Measurements from ENCODE around the gene DAP.

The DAP gene

DNA sequence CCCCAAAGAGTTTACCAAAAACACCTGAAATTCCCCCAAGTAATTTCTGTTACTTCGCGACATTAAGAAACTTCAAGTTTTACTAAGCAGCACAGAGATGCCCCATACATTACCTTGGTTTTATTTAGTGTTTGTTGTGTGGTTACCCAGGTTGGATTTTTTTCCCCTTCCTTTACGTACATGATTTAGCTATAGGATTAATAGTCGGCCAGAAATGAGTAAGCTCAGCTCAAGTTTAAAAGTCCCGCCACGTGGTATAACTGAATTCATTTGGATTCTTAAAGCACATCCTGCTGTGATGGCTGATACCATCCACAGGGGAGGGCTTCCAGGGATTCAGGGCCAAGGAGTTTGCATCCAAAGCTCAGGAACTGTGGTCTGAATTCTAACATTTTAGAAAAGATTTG lies 75.9 kb downstream of the DAP start:
- Mint-ChIP-seq H3K27ac (no peak overlapping the region), H3K27me3 (ENCODE audit: low read depth) (no peaks in the 10 kb centered on the region), H3K4me3 (no peak overlapping the region), H3K9me3 (peaks cover 15% of the 10 kb centered on the region), H3K36me3 (ENCODE audit: low read depth) (peaks cover 60% of the 10 kb centered on the region), H3K4me1 (no peaks in the 10 kb centered on the region)
- TF ChIP-seq, protein P1, sequence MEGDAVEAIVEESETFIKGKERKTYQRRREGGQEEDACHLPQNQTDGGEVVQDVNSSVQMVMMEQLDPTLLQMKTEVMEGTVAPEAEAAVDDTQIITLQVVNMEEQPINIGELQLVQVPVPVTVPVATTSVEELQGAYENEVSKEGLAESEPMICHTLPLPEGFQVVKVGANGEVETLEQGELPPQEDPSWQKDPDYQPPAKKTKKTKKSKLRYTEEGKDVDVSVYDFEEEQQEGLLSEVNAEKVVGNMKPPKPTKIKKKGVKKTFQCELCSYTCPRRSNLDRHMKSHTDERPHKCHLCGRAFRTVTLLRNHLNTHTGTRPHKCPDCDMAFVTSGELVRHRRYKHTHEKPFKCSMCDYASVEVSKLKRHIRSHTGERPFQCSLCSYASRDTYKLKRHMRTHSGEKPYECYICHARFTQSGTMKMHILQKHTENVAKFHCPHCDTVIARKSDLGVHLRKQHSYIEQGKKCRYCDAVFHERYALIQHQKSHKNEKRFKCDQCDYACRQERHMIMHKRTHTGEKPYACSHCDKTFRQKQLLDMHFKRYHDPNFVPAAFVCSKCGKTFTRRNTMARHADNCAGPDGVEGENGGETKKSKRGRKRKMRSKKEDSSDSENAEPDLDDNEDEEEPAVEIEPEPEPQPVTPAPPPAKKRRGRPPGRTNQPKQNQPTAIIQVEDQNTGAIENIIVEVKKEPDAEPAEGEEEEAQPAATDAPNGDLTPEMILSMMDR (IDR thresholded peaks at IDR 0.05; ENCODE audit: unreplicated experiment in 3 of 3) = no peak

DNA sequence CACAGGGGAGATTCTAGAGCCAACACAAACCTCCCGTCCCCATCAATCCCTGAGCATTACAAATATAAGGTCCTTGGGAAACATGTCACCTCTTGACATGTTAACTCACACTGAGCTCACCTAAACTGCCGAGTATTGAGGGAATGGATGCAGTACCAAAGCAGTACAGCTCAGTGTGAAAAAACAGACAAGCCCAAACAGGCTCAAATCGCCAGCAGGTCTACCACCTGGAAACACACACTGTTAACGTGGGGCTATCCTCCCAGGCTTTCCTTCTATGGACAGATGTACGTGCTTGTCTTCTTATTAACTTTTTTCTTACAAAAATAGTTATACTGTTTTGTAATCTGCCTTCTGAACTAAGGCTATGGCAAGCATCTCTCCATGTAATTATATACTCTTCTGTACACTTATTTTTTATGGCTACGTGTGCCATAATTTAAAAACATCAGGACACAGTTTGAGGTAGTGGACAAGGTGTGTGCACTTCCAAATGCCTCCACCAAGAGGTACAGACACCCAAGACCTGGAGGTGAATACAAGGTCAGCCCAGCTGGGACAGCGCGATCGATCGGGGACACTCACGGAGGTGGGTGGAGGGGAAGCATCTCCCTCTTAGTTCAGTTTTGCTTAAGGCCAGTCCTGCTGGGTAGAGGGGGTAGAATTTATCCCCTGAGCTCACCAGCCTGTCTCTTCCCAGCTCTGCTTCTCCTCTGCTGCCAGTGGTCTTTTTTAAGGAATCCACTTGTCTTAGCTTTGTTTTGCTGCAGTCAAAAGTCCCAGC lies 76.5 kb downstream of the DAP start:
- H3K27ac Mint-ChIP-seq = no peak overlapping the region
- H3K4me3 Mint-ChIP-seq = no peak overlapping the region
- TF ChIP-seq, protein P1 (IDR thresholded peaks at IDR 0.05; ENCODE audit: unreplicated experiment in 3 of 3) = no peak
- peaks cover 15% of the 10 kb centered on the region for H3K9me3 Mint-ChIP-seq
- H3K36me3 Mint-ChIP-seq (ENCODE audit: low read depth) = peaks cover 63% of the 10 kb centered on the region
- no peaks in the 10 kb centered on the region for H3K4me1 Mint-ChIP-seq
- H3K27me3 Mint-ChIP-seq (ENCODE audit: low read depth) = no peaks in the 10 kb centered on the region

GRCh38 chr5:10682801-10683525 lies 78.1 kb downstream of the DAP start:
- Mint-ChIP-seq H3K4me1 (no peaks in the 10 kb centered on the region), H3K36me3 (ENCODE audit: low read depth) (peaks cover 59% of the 10 kb centered on the region), H3K9me3 (peaks cover 15% of the 10 kb centered on the region), H3K27ac (no peak overlapping the region), H3K4me3 (no peak overlapping the region), H3K27me3 (ENCODE audit: low read depth) (no peaks in the 10 kb centered on the region)
- TF ChIP-seq, protein P1 (IDR thresholded peaks at IDR 0.05; ENCODE audit: unreplicated experiment in 3 of 3) = no peak

DNA sequence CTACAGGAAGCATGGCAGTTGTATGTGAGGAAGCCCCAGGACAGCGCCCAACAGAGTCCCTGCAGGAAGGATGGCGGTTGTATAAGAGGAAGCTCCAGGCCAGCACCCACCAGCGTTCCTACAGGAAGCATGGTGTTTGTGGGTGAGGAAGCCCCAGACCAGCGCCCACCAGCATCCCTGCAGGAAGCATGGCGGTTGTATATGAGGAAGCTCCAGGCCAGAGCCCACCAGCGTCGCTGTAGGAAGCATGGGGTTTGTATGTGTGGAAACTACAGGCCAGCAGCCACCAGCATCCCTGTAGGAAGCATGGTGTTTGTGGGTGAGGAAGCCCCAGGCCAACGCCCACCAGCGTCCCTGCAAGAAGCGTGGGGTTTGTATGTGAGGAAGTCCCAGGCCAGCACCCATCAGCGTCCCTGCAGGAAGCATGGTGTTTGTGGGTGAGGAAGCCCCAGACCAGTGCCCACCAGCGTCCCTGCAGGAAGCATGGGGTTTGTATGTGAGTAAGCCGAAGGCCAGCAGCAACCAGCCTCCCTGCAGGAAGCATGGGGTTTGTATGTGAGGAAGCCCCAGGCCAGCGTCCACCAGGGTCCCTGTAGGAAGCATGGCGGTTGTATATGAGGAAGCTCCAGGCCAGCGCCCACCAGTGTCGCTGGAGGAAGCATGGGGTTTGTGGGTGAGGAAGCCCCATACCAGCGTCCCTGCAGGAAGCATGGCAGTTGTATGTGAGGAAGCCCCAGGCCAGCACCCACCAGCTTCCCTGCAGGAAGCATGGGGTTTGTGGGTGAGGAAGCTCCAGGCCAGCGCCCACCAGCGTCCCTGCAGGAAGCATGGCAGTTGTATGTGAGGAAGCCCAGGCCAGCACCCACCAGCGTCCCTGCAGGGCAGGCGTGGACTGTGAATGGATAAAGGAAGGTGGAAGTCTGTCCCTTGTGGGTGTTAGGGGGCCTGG lies 79.0 kb downstream of the DAP start:
- no peaks in the 10 kb centered on the region for H3K4me1 Mint-ChIP-seq
- H3K36me3 Mint-ChIP-seq (ENCODE audit: low read depth) = peaks cover 61% of the 10 kb centered on the region
- no peak overlapping the region for H3K27ac Mint-ChIP-seq
- H3K4me3 Mint-ChIP-seq = no peak overlapping the region
- H3K27me3 Mint-ChIP-seq (ENCODE audit: low read depth) = no peaks in the 10 kb centered on the region
- TF ChIP-seq, protein P1 (IDR thresholded peaks at IDR 0.05; ENCODE audit: unreplicated experiment in 3 of 3) = no peak
- H3K9me3 Mint-ChIP-seq = peaks cover 11% of the 10 kb centered on the region

- H3K4me3 Mint-ChIP-seq = no peak overlapping the region
- TF ChIP-seq, protein P1 (IDR thresholded peaks at IDR 0.05; ENCODE audit: unreplicated experiment in 3 of 3) = no peak
- H3K9me3 Mint-ChIP-seq = peaks cover under 1% of the 10 kb centered on the region
- H3K27ac Mint-ChIP-seq = no peak overlapping the region
- peaks cover 59% of the 10 kb centered on the region for H3K36me3 Mint-ChIP-seq (ENCODE audit: low read depth)
- H3K27me3 Mint-ChIP-seq (ENCODE audit: low read depth) = peaks cover 3% of the 10 kb centered on the region
- H3K4me1 Mint-ChIP-seq = no peaks in the 10 kb centered on the region
Measured at GRCh38 chr5:10680876-10681481, 80.1 kb downstream of the DAP start.
